K562 (cell line): ENCODE measurements around the gene SCGB1A1. TPM values are rescaled to one million over a fixed set of nuclear protein-coding genes. Genes with fewer than 3 reads are reported as not detected.

Experiments used
- AFF4 ChIP-seq: sonication (generic); formaldehyde crosslinking; IDR thresholded peaks from 2 replicates; pipeline ENCODE4 v1.8.0; 2023; ENCODE audit warnings: mild to moderate bottlenecking, missing genetic modification reagents
- CBFA2T2 ChIP-seq: fragments of 450-650 bp; conservative IDR thresholded peaks from 2 replicates; pipeline ENCODE4 v1.6.1; 2017; ENCODE audit warnings: mild to moderate bottlenecking
- CREB5 ChIP-seq: fragments of 250-450 bp; sonication (Bioruptor Pico); IDR thresholded peaks from 2 replicates; pipeline ENCODE4 v1.5.0; 2020; ENCODE audit warnings: mild to moderate bottlenecking
- CREBBP ChIP-seq: IDR thresholded peaks from one replicate; pipeline ENCODE4 v1.6.1; 2012; ENCODE audit warnings: low read depth, mild to moderate bottlenecking, control low read depth, inconsistent platforms, low read length
- DLX4 ChIP-seq: fragments of 250-450 bp; sonication (Bioruptor Pico); IDR thresholded peaks from 2 replicates; pipeline ENCODE4 v1.6.1; 2021; ENCODE audit warnings: mild to moderate bottlenecking
- ERF ChIP-seq: fragments of 450-650 bp; formaldehyde crosslinking; IDR thresholded peaks from 2 replicates; pipeline ENCODE4 v1.4.0; 2020; ENCODE audit warnings: mild to moderate bottlenecking, mixed read lengths
- FOXJ2 ChIP-seq: fragments of 200-800 bp; sonication (Bioruptor generic); IDR thresholded peaks from 2 replicates; pipeline ENCODE4 v1.6.1; 2016; ENCODE audit warnings: missing genetic modification characterization, missing compliant biosample characterization
- GABPB1 ChIP-seq: sonication (generic); formaldehyde crosslinking; IDR thresholded peaks from 2 replicates; pipeline ENCODE4 v1.8.0; 2022; ENCODE audit warnings: mild to moderate bottlenecking, missing genetic modification reagents
- GMEB1 ChIP-seq: fragments of 250-450 bp; sonication (Bioruptor Pico); IDR thresholded peaks from 2 replicates; pipeline ENCODE4 v1.4.0; 2020; ENCODE audit warnings: mild to moderate bottlenecking
- HDAC2 ChIP-seq: fragments of 450-650 bp; IDR thresholded peaks from 2 replicates; pipeline ENCODE4 v1.6.1; 2016; ENCODE audit warnings: mild to moderate bottlenecking
- MAFG ChIP-seq: fragments of 450-650 bp; conservative IDR thresholded peaks from 2 replicates; pipeline ENCODE4 v1.6.1; 2016; ENCODE audit warnings: missing genetic modification characterization, missing compliant biosample characterization
- MTA2 ChIP-seq: fragments of 450-650 bp; IDR thresholded peaks from 2 replicates; pipeline ENCODE4 v1.6.1; 2016; ENCODE audit warnings: low read depth
- MYNN ChIP-seq, 2 experiments: sonication (generic); formaldehyde crosslinking in 1 of 2; IDR thresholded peaks; 2 replicates each; pipeline versions ENCODE4 v1.5.0 to v1.6.1; 2016 to 2020; ENCODE audit warnings: antibody characterized with exemption in 1 of 2, missing genetic modification reagents in 1 of 2
- NR2C1 ChIP-seq, 2 experiments: fragments of 450-650 bp; IDR thresholded peaks; 2 replicates each; pipeline ENCODE4 v1.6.1; 2017; ENCODE audit warnings: mild to moderate bottlenecking in 2 of 2, antibody characterized with exemption in 1 of 2, inconsistent platforms in 1 of 2, missing compliant biosample characterization in 1 of 2, missing genetic modification characterization in 1 of 2
- PHTF2 ChIP-seq: fragments of 250-450 bp; sonication (Bioruptor Pico); IDR thresholded peaks from 2 replicates; pipeline ENCODE4 v1.5.0; 2021; ENCODE audit warnings: mild to moderate bottlenecking
- RBM22 ChIP-seq: fragments of 200-400 bp; formaldehyde crosslinking; IDR thresholded peaks from 2 replicates; pipeline ENCODE4 v1.6.1; 2018; ENCODE audit warnings: low read length, low read depth; ENCODE audit not compliant: poor library complexity, severe bottlenecking
- RBM34 ChIP-seq: fragments of 200-400 bp; formaldehyde crosslinking; IDR thresholded peaks from 2 replicates; pipeline ENCODE4 v1.6.1; 2018; ENCODE audit warnings: low read length, borderline replicate concordance; ENCODE audit not compliant: insufficient read depth
- ZBTB1 ChIP-seq: sonication (generic); formaldehyde crosslinking; IDR thresholded peaks from 2 replicates; pipeline ENCODE4 v1.8.1; 2023; ENCODE audit warnings: missing genetic modification reagents, low read depth, mild to moderate bottlenecking, borderline replicate concordance
- ZBTB8A ChIP-seq: fragments of 450-650 bp; IDR thresholded peaks from 2 replicates; pipeline ENCODE4 v1.6.1; 2018; ENCODE audit warnings: mild to moderate bottlenecking, moderate library complexity; ENCODE audit not compliant: partially characterized antibody
- ZNF146 ChIP-seq: IDR thresholded peaks from one replicate; pipeline ENCODE4 v1.6.1; 2018; ENCODE audit warnings: missing compliant biosample characterization; ENCODE audit not compliant: unreplicated experiment
- ZNF766 ChIP-seq: fragments of 200-800 bp; sonication (Bioruptor generic); conservative IDR thresholded peaks from 2 replicates; pipeline ENCODE4 v1.6.1; 2016; ENCODE audit warnings: missing genetic modification characterization, missing compliant biosample characterization
- polyA plus RNA-seq, 8 experiments: library from polyadenylated mRNA; depleted of rRNA in 4 of 8; stranded (reverse) in 5 of 8; unstranded in 3 of 8; fragments of >200 nt; fragmentation: Nextera tagmentation in 2 of 8; fragmentation: Illumina TruSeq in 1 of 8; extraction: Ambion mirVana in 2 of 8; extraction: Trizol in 1 of 8; gene quantifications; 2 replicates each; pipeline versions ENCODE4 v1.2.1 to v1.2.3, GENCODE V29; 2011 to 2014; ENCODE audit warnings: inconsistent platforms in 1 of 8, missing spikeins in 1 of 8
- total RNA-seq, 7 experiments: library from RNA; depleted of rRNA in 6 of 7; stranded (reverse); fragments of >200 nt in 6 of 7; fragmentation: Illumina TruSeq in 2 of 7; extraction: Trizol in 2 of 7; gene quantifications; 2 replicates each; pipeline versions ENCODE4 v1.2.1 to v1.2.3, GENCODE V29; 2011 to 2021; ENCODE audit warnings: low replicate concordance in 1 of 7

The SCGB1A1 gene
- total and polyA plus RNA-seq, 9 of the 15 experiments (the other 6 are each of a cell fraction or from before 2014, with no cell fraction given): 0.55 TPM; not detected in 8

- TF ChIP-seq MYNN (IDR thresholded peaks at IDR 0.05) (no peak), MYNN (CRISPR knock-in tag; IDR thresholded peaks at IDR 0.05) (no peak), ZBTB8A (no peak), NR2C1 (IDR thresholded peaks at IDR 0.05) (no peak), NR2C1 (tag; IDR thresholded peaks at IDR 0.05) (peak; percentile 63), GABPB1 (CRISPR knock-in tag) (no peak), ZBTB1 (CRISPR knock-in tag) (no peak), CREB5 (peak; percentile 47; the same call in 1 of the 2 replicates), GMEB1 (CRISPR knock-in tag) (peak; percentile 50; the same call in 1 of the 2 replicates), CREBBP (no peak), MTA2 (no peak), RBM34 (no peak), DLX4 (no peak), AFF4 (no peak), CBFA2T2 (no peak), HDAC2 (no peak), MAFG (tag) (no peak), ZNF146 (no peak), RBM22 (no peak), PHTF2 (CRISPR knock-in tag) (peak; percentile 39; the same call in 1 of the 2 replicates), FOXJ2 (tag) (no peak), ERF (0 out of 2 replicates have a peak, but pooled peaks have one; percentile 22), ZNF766 (peak; percentile 72; the same call in 1 of the 2 replicates)
Observed at GRCh38 chr11:62428871-62429560, 10.2 kb downstream of the SCGB1A1 start (continued).
